HEK293 (cell line): ENCODE results near the gene TSPAN14.
A peak's percentile ranks its signal among the peaks of the same experiment; 100 is the strongest.

ENCODE experiments used
- CTCF ChIA-PET: fragments of 350-600 bp; formaldehyde crosslinking; extraction: SDS; loops from one replicate; lab custom pipeline; 2021; ENCODE audit warnings: antibody characterized with exemption; lab: Yijun Ruan, JAX
- POLR2A ChIA-PET: fragments of 300-600 bp; formaldehyde crosslinking; extraction: SDS; loops from one replicate; lab custom pipeline; 2020; ENCODE audit warnings: antibody characterized with exemption, inconsistent platforms; lab: Yijun Ruan, JAX
- H3K27ac ChIP-seq: fragments of 200-500 bp; sonication (Bioruptor generic); 2 replicates; pipeline ENCODE4 v1.5.1; 2014; ENCODE audit warnings: low read depth, low read length, control low read depth, inconsistent platforms; ENCODE audit errors: extremely low read depth
- H3K36me3 ChIP-seq, 2 experiments: fragments of 200-500 bp in 1 of 2; sonication (Bioruptor generic) in 1 of 2; 1 replicate in 1 of 2; 2 replicates in 1 of 2; pipeline ENCODE4 v1.5.1; 2014 to 2017; ENCODE audit warnings: inconsistent platforms in 2 of 2, low read length in 2 of 2; ENCODE audit not compliant: control insufficient read depth in 2 of 2, insufficient read depth in 1 of 2
- H3K4me1 ChIP-seq: fragments of 200-500 bp; sonication (Bioruptor generic); 2 replicates; pipeline ENCODE4 v1.5.1; 2014; ENCODE audit warnings: mild to moderate bottlenecking, low read length, inconsistent platforms; ENCODE audit not compliant: control insufficient read depth, insufficient read depth
- H3K4me3 ChIP-seq: 2 replicates; pipeline ENCODE4 v1.5.1; 2011; ENCODE audit warnings: low read depth, mild to moderate bottlenecking, control low read depth, low read length, moderate library complexity
- H3K9me3 ChIP-seq: fragments of 200-500 bp; sonication (Bioruptor generic); 2 replicates; pipeline ENCODE4 v1.5.1; 2014; ENCODE audit warnings: low read depth, low read length, inconsistent platforms; ENCODE audit not compliant: control insufficient read depth, insufficient read depth
- SCRT1 ChIP-seq: fragments of 450-650 bp; formaldehyde crosslinking; IDR thresholded peaks from 2 replicates; pipeline ENCODE4 v1.5.1; 2016; ENCODE audit warnings: missing biosample characterization, missing genetic modification characterization, borderline replicate concordance
- SCRT2 ChIP-seq: fragments of 450-650 bp; formaldehyde crosslinking; IDR thresholded peaks from 2 replicates; pipeline ENCODE4 v1.5.1; 2016; ENCODE audit warnings: missing biosample characterization, missing genetic modification characterization
- YY2 ChIP-seq: fragments of 450-650 bp; formaldehyde crosslinking; IDR thresholded peaks from 2 replicates; pipeline ENCODE4 v1.5.1; 2016; ENCODE audit warnings: missing biosample characterization, missing genetic modification characterization
- ZNF202 ChIP-seq: fragments of 450-650 bp; formaldehyde crosslinking; IDR thresholded peaks from 2 replicates; pipeline ENCODE4 v1.5.1; 2016; ENCODE audit warnings: missing biosample characterization, missing genetic modification characterization, borderline replicate concordance
- ZNF341 ChIP-seq: fragments of 450-650 bp; formaldehyde crosslinking; IDR thresholded peaks from 2 replicates; pipeline ENCODE4; 2016; ENCODE audit warnings: low read depth, missing biosample characterization, missing genetic modification characterization
- ZNF558 ChIP-seq: fragments of 450-650 bp; formaldehyde crosslinking; IDR thresholded peaks from 2 replicates; pipeline ENCODE4 v1.5.1; 2016; ENCODE audit warnings: missing biosample characterization, missing genetic modification characterization
- ZNF561 ChIP-seq: fragments of 450-650 bp; IDR thresholded peaks from 2 replicates; pipeline ENCODE4 v1.5.1; 2018; ENCODE audit warnings: missing biosample characterization, missing genetic modification characterization, borderline replicate concordance
- ZNF585B ChIP-seq: fragments of 450-650 bp; formaldehyde crosslinking; IDR thresholded peaks from 2 replicates; pipeline ENCODE4 v1.5.1; 2016; ENCODE audit warnings: missing biosample characterization, missing genetic modification characterization
- ZNF76 ChIP-seq: fragments of 450-650 bp; formaldehyde crosslinking; IDR thresholded peaks from 2 replicates; pipeline ENCODE4; 2016; ENCODE audit warnings: low read depth, missing biosample characterization, missing genetic modification characterization, borderline replicate concordance
- ZNF830 ChIP-seq: fragments of 450-650 bp; IDR thresholded peaks from 2 replicates; pipeline ENCODE4 v1.5.0; 2018; ENCODE audit warnings: missing biosample characterization, missing genetic modification characterization, low read depth, mild to moderate bottlenecking, moderate library complexity
- TF ChIP-seq, protein P1 (sequence below): fragments of 450-650 bp; formaldehyde crosslinking; IDR thresholded peaks from 2 replicates; pipeline ENCODE4 v1.5.1; 2017; ENCODE audit warnings: missing biosample characterization, missing genetic modification characterization
- TF ChIP-seq, protein P2 (sequence below): fragments of 450-650 bp; formaldehyde crosslinking; IDR thresholded peaks from 2 replicates; pipeline ENCODE4 v1.5.1; 2016; ENCODE audit warnings: missing biosample characterization, missing genetic modification characterization
- TF ChIP-seq, protein P3 (sequence below): fragments of 450-650 bp; formaldehyde crosslinking; IDR thresholded peaks from 2 replicates; pipeline ENCODE4 v1.5.1; 2016; ENCODE audit warnings: missing biosample characterization, missing genetic modification characterization
- TF ChIP-seq, protein P4 (sequence below): fragments of 450-650 bp; formaldehyde crosslinking; IDR thresholded peaks from 2 replicates; pipeline ENCODE4 v1.5.1; 2016; ENCODE audit warnings: missing biosample characterization, missing genetic modification characterization
- TF ChIP-seq, protein P5 (sequence below): fragments of 450-650 bp; formaldehyde crosslinking; IDR thresholded peaks from 2 replicates; pipeline ENCODE4 v1.5.1; 2016; ENCODE audit warnings: missing biosample characterization, missing genetic modification characterization, low read depth

TSPAN14 gene

DNA sequence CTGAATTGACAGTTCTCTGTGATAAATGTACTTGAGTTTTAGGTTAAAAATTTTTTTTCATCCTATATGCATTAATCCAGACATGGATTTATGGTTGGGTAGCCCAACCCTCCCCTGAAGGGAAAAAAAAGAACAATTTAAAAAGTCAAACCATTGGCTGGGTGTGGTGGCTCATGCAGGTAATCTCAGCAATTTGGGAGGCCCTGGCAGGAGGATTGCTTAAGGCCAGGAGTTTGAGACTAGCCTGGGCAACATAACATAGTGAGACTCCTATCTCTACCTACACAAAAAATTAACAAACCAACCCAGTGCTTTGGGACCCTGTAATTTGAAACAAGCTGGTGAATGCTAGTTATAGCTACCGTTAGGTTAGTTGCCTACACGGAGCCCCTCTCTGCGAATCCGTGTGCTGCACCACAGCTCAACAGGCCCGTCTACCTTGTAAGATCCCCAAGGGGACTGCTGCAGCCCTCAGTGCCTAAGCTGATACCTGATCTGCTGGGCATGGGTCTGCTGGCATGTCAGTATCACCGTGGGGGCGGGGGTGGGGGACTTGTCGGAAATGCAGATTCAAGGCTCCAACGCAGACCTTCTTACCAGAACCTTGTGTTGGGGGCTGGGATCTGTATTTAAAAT, 32.8 kb downstream of the TSPAN14 start:
- Histone ChIP-seq H3K4me1 (no peaks in the 10 kb centered on the region), H3K4me3 (no peak overlapping the region), H3K9me3 (no peaks in the 10 kb centered on the region), H3K27ac (no peak overlapping the region), H3K36me3 (peaks cover 0 to 30% of the 10 kb centered on the region in 2 experiments; a peak in 1 of 3 replicates)
- TF ChIP-seq ZNF76 (tag by site-specific recombination) = no peak
- POLR2A ChIA-PET = no interaction called here
- CTCF ChIA-PET = interaction anchor here (0.7 to 1.5 kb wide), 4 partner anchors 12 to 438 kb away, joined by 3 to 9 read pairs (median 3); no protein-coding TSS in a partner anchor

DNA sequence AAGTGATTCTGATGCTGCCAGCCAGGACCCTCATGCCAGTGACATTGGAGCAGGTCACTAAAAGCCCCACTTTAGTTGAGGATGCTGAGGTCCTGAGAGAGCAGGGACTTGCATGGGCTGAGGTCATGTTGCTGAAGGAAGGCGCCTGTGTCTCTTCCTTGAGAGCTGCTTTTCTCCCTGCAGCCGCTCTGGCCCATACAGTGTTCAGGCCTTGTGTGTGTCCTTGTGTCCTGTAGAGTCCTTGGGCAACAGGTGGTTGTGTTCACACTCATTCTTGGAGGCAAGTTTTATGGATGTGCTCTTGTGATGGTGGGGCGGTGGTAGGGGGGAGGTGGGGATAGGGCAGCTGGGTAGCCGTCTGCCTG, 33.3 kb downstream of the TSPAN14 start:
- POLR2A ChIA-PET = no interaction called here

DNA sequence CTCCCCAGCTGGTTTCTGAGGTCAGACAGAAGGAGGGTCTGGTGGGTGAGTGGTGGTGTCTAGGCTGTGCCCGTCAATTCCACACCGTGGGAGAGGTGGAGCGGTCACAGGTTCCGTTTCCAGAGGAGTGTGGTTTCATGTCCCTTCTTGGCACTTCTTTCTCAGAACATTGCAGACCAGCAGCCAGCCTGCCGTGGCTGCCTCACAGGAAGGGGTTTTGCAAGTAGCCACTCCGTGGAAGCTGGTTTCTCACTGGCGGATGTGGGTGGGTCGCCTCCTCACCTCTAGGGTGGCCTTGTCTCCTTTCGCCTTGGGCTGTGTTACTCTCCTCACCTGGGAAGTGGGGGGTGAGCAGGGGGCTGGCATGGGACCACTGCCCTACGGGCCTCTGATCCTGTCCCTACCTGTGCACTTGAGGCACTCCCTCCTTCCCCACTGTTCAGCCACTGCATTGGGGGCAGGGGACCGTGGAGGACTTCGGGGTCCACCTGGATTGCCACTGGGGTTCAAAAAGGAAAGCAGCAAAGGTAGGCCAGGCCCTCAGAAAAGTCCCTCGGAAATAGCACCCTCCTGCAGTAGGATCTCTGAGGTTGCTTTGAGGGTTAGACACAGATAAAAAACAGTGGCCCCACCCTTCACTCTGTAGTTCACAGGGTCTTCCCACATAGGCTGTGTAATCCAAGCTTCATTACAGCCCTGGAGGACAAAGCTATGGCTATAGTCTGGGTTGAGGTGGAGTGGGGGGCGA, 33.9 kb downstream of the TSPAN14 start:
- POLR2A ChIA-PET = interaction anchor here (0.6 kb wide), 1 partner anchor 1043 kb away, joined by 4 read pairs; the partner anchor contains the start of gene ZCCHC24
- CTCF ChIA-PET = interaction anchor here (0.7 kb wide), 2 partner anchors 65 to 437 kb away, joined by 3 read pairs; no protein-coding TSS in a partner anchor
- TF ChIP-seq, protein P1, sequence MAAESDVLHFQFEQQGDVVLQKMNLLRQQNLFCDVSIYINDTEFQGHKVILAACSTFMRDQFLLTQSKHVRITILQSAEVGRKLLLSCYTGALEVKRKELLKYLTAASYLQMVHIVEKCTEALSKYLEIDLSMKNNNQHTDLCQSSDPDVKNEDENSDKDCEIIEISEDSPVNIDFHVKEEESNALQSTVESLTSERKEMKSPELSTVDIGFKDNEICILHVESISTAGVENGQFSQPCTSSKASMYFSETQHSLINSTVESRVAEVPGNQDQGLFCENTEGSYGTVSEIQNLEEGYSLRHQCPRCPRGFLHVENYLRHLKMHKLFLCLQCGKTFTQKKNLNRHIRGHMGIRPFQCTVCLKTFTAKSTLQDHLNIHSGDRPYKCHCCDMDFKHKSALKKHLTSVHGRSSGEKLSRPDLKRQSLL (tag by site-specific recombination) = no peak
- TF ChIP-seq ZNF341 (tag by site-specific recombination) = no peak
- no peak for TF ChIP-seq ZNF558
- TF ChIP-seq ZNF202 (tag by site-specific recombination) = no peak
- Histone ChIP-seq H3K27ac (no peak overlapping the region), H3K36me3 (peaks cover 0 to 30% of the 10 kb centered on the region in 2 experiments; a peak in 1 of 3 replicates), H3K4me3 (no peak overlapping the region), H3K4me1 (no peaks in the 10 kb centered on the region), H3K9me3 (no peaks in the 10 kb centered on the region)

More for the DNA sequence above, 33.3 kb downstream of the TSPAN14 start:
- Histone ChIP-seq H3K36me3 (peaks cover 0 to 30% of the 10 kb centered on the region in 2 experiments; a peak in 1 of 3 replicates), H3K9me3 (no peaks in the 10 kb centered on the region), H3K27ac (no peak overlapping the region), H3K4me3 (no peak overlapping the region), H3K4me1 (no peaks in the 10 kb centered on the region)
- CTCF ChIA-PET = interaction anchor here (0.7 to 1.5 kb wide), 3 partner anchors 18 to 437 kb away, joined by 3 to 9 read pairs (median 3); no protein-coding TSS in a partner anchor
- TF ChIP-seq, protein P2, sequence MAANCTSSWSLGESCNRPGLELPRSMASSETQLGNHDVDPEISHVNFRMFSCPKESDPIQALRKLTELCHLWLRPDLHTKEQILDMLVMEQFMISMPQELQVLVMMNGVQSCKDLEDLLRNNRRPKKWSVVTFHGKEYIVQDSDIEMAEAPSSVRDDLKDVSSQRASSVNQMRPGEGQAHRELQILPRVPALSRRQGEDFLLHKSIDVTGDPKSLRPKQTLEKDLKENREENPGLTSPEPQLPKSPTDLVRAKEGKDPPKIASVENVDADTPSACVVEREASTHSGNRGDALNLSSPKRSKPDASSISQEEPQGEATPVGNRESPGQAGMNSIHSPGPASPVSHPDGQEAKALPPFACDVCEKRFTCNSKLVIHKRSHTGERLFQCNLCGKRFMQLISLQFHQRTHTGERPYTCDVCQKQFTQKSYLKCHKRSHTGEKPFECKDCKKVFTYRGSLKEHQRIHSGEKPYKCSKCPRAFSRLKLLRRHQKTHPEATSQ (tag by site-specific recombination) = no peak
- TF ChIP-seq ZNF830 (tag by site-specific recombination) (no peak), ZNF561 (tag by site-specific recombination) (no peak), SCRT1 (tag by site-specific recombination) (peak; percentile 59; the same call in 1 of the 2 replicates), SCRT2 (tag by site-specific recombination) (peak; percentile 71), ZNF585B (tag by site-specific recombination) (no peak), YY2 (tag by site-specific recombination) (no peak)
- TF ChIP-seq, protein P3, sequence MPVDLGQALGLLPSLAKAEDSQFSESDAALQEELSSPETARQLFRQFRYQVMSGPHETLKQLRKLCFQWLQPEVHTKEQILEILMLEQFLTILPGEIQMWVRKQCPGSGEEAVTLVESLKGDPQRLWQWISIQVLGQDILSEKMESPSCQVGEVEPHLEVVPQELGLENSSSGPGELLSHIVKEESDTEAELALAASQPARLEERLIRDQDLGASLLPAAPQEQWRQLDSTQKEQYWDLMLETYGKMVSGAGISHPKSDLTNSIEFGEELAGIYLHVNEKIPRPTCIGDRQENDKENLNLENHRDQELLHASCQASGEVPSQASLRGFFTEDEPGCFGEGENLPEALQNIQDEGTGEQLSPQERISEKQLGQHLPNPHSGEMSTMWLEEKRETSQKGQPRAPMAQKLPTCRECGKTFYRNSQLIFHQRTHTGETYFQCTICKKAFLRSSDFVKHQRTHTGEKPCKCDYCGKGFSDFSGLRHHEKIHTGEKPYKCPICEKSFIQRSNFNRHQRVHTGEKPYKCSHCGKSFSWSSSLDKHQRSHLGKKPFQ = no peak
- TF ChIP-seq, protein P4, sequence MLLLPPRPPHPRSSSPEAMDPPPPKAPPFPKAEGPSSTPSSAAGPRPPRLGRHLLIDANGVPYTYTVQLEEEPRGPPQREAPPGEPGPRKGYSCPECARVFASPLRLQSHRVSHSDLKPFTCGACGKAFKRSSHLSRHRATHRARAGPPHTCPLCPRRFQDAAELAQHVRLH (tag by site-specific recombination) = no peak
- TF ChIP-seq, protein P5, sequence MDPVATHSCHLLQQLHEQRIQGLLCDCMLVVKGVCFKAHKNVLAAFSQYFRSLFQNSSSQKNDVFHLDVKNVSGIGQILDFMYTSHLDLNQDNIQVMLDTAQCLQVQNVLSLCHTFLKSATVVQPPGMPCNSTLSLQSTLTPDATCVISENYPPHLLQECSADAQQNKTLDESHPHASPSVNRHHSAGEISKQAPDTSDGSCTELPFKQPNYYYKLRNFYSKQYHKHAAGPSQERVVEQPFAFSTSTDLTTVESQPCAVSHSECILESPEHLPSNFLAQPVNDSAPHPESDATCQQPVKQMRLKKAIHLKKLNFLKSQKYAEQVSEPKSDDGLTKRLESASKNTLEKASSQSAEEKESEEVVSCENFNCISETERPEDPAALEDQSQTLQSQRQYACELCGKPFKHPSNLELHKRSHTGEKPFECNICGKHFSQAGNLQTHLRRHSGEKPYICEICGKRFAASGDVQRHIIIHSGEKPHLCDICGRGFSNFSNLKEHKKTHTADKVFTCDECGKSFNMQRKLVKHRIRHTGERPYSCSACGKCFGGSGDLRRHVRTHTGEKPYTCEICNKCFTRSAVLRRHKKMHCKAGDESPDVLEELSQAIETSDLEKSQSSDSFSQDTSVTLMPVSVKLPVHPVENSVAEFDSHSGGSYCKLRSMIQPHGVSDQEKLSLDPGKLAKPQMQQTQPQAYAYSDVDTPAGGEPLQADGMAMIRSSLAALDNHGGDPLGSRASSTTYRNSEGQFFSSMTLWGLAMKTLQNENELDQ = no peak
